ENCODE results near the gene CCR4.
"Not testable (repeated sequence)": the region's sequence is repeated elsewhere in the genome, so short reads cannot be mapped to it uniquely, and the experiment has no call there.

The CCR4 gene

DNA sequence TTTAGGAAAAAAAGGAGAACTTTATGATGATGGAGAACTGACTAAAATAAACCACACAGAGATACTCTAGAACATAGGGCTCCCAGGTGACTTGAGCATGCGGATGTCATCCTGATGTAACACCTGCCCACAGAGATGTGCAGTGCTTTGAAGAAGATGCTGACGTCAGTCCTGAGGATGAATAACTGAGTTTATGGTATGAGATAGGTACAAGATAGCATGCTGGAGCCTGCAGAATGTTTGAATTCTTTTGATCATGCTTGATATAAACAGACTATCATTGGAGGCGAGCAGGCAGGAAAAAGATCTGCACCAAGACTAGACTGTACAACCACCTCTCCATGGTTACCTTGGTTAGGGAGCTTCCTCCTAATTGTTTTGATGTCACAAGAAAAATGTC lies 12.4 kb downstream of the CCR4 start:
- Histone ChIP-seq H3K27me3 (replicated peaks; ENCODE audit: control insufficient read depth, insufficient read depth, low read length, poor library complexity, severe bottlenecking) (no peaks in the 10 kb centered on the region), H3K36me3 (ENCODE audit: control insufficient read depth, insufficient read depth, low read length) (no peaks in the 10 kb centered on the region), H3K4me1 (ENCODE audit: control insufficient read depth, insufficient read depth, low read length, poor library complexity, severe bottlenecking) (peaks cover 26% of the 10 kb centered on the region), H3K4me3 (ENCODE audit: insufficient read depth, low read depth, low read length, poor library complexity, severe bottlenecking) (no peak overlapping the region), H3K9me3 (ENCODE audit: control insufficient read depth, low read length) (peaks cover 6% of the 10 kb centered on the region), H3K27ac (ENCODE audit: insufficient read depth, low read length, poor library complexity, severe bottlenecking) (peak overlapping the region; percentile 49)
- DNase-seq: peak; percentile 32 to 55 (median 36)

DNA sequence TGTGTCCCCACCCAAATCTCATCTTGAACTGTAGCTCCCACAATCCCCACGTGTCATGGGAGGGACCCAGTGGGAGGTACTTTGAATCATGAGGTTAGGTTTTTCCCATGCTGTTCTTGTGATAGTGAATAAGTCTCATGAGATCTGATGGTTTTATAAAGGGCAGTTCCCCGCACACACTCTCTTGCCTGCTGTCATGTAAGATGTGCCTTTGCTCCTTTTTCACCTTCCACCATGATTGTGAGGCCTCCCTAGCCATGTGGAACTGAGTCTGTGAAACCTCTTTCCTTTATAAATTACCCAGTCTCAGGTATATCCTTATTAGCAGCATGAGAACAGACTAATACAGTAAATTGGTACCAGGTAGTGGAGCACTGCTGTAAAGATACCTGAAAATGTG lies 13.3 kb downstream of the CCR4 start:
- not testable (repeated sequence) for H3K4me3 ChIP-seq (ENCODE audit: insufficient read depth, low read depth, low read length, poor library complexity, severe bottlenecking); H3K27me3 ChIP-seq (replicated peaks; ENCODE audit: control insufficient read depth, insufficient read depth, low read length, poor library complexity, severe bottlenecking); H3K9me3 ChIP-seq (ENCODE audit: control insufficient read depth, low read length); H3K36me3 ChIP-seq (ENCODE audit: control insufficient read depth, insufficient read depth, low read length); DNase-seq
- H3K27ac ChIP-seq (ENCODE audit: insufficient read depth, low read length, poor library complexity, severe bottlenecking): peak overlapping the region; percentile 49
- peaks cover 24% of the 10 kb centered on the region for H3K4me1 ChIP-seq (ENCODE audit: control insufficient read depth, insufficient read depth, low read length, poor library complexity, severe bottlenecking)

DNA sequence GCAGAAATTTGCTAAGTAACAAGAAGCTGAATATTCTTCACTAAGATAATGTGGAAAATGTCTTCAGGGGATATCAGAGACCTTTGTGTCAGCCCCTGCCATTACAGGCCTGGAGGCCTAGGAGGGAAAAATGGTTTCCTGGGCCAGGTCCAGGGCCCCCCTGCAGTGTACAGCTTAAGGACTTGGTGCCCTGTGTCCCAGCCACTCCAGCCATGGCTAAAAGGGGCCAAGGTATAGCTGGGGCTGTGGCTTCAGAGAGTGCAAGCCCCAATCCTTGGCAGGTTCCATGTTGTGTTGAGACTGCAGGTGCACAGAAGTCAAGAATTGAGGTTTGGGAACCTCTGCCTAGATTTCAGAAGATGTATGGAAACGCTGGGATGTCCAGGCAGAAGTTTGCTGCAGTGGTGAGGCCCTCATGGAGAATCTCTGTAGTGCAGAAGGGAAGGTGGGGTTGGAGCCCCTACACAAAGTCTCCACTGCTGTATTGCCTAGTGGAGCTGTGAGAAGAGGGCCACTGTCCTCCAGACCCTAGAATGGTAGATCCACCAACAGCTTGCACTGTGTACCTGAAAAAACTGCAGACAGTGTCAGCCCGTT lies 14.3 kb downstream of the CCR4 start:
- H3K36me3 ChIP-seq (ENCODE audit: control insufficient read depth, insufficient read depth, low read length); H3K27ac ChIP-seq (ENCODE audit: insufficient read depth, low read length, poor library complexity, severe bottlenecking); H3K27me3 ChIP-seq (replicated peaks; ENCODE audit: control insufficient read depth, insufficient read depth, low read length, poor library complexity, severe bottlenecking); H3K4me3 ChIP-seq (ENCODE audit: insufficient read depth, low read depth, low read length, poor library complexity, severe bottlenecking); DNase-seq; H3K9me3 ChIP-seq (ENCODE audit: control insufficient read depth, low read length): not testable (repeated sequence)
- H3K4me1 ChIP-seq (ENCODE audit: control insufficient read depth, insufficient read depth, low read length, poor library complexity, severe bottlenecking): peaks cover 15% of the 10 kb centered on the region

DNA sequence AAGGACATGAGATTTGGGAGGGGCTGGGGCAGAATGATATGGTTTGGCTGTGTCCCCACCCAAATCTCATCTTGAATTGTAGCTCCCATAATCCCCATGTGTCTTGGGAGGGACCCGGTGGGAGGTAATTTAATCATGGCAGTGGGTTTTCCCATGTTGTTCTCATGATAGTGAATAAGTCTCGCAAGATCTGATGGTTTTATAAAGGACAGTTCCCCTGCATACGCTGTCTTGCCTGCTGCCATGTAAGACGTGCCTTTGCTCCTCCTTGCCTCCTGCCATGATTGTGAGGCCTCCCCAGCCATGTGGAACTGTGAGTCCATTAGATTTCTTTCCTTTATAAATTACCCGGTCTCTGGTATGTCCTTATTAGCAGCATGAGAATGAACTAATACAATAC lies 15.2 kb downstream of the CCR4 start:
- H3K27ac ChIP-seq (ENCODE audit: insufficient read depth, low read length, poor library complexity, severe bottlenecking); H3K36me3 ChIP-seq (ENCODE audit: control insufficient read depth, insufficient read depth, low read length); DNase-seq; H3K4me3 ChIP-seq (ENCODE audit: insufficient read depth, low read depth, low read length, poor library complexity, severe bottlenecking); H3K4me1 ChIP-seq (ENCODE audit: control insufficient read depth, insufficient read depth, low read length, poor library complexity, severe bottlenecking); H3K9me3 ChIP-seq (ENCODE audit: control insufficient read depth, low read length); H3K27me3 ChIP-seq (replicated peaks; ENCODE audit: control insufficient read depth, insufficient read depth, low read length, poor library complexity, severe bottlenecking): not testable (repeated sequence)

DNA sequence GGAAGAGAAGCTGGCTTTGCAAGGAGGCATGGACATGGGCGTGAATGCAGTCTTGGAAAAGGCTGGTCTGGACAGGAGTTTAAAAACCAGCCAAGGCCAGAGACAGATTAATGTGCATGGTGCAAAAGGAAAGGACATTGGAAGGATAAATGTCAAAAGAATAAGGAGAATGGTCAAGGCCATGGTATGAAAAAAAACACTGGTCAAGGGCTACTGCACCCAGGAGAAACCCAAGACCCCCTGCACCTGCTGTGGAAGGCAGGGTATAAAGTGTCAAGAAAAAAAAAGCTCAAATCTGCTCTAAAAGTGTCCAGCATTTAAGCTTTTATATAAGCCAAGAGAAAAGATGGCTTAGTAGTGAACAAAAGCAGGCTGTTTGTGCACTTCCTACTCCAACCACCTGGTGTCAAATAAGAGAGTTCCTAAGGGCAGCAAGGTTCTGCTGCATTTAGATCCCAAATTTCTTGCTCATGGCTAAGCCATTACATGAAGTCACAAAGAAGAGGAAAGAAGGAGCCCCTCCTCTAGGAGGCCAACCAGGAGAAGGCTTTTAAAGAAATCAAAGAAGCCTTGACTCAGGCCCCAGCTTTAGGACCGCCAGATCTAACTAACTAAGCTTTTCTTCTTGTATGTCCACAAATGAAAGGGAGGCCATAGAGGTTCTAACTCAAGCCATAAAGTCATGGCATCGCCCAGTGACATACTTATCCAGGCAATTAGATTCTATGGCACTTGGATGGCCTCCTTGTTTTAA lies 16.9 kb downstream of the CCR4 start:
- H3K4me3 ChIP-seq (ENCODE audit: insufficient read depth, low read depth, low read length, poor library complexity, severe bottlenecking): no peak overlapping the region
- no peaks in the 10 kb centered on the region for H3K36me3 ChIP-seq (ENCODE audit: control insufficient read depth, insufficient read depth, low read length)
- H3K9me3 ChIP-seq (ENCODE audit: control insufficient read depth, low read length): peaks cover 6% of the 10 kb centered on the region

DNA sequence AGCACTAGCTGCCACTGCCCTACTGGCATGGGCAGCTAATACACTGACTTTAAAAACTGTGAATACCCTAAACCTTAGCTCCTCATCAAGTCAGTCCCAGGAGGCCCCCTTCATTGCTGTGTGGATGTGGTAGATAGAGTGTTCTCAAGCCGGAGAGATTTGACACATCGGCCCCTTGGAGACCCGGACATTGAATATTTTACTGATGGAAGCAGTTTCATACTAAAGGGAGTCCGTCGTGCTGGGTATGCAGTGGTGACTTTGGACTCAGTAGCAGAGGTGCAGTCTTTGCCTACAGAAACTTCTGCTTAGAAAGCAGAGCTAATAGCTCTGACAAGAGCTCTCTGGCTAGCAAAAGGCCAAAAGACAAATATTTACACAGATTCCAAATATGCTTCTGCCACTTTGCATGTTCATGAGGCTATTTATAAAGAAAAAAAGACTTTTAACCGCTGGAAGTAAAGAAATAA lies 17.5 kb downstream of the CCR4 start:
- H3K9me3 ChIP-seq (ENCODE audit: control insufficient read depth, low read length): peaks cover 6% of the 10 kb centered on the region
- no peak overlapping the region for H3K4me3 ChIP-seq (ENCODE audit: insufficient read depth, low read depth, low read length, poor library complexity, severe bottlenecking)
- H3K4me1 ChIP-seq (ENCODE audit: control insufficient read depth, insufficient read depth, low read length, poor library complexity, severe bottlenecking): peaks cover 3% of the 10 kb centered on the region
- H3K27ac ChIP-seq (ENCODE audit: insufficient read depth, low read length, poor library complexity, severe bottlenecking): no peak overlapping the region
- H3K27me3 ChIP-seq (replicated peaks; ENCODE audit: control insufficient read depth, insufficient read depth, low read length, poor library complexity, severe bottlenecking): no peaks in the 10 kb centered on the region
- no peak for DNase-seq
- H3K36me3 ChIP-seq (ENCODE audit: control insufficient read depth, insufficient read depth, low read length): no peaks in the 10 kb centered on the region

More for the DNA sequence above, 16.9 kb downstream of the CCR4 start:
- Histone ChIP-seq H3K27ac (ENCODE audit: insufficient read depth, low read length, poor library complexity, severe bottlenecking) (no peak overlapping the region), H3K4me1 (ENCODE audit: control insufficient read depth, insufficient read depth, low read length, poor library complexity, severe bottlenecking) (peaks cover 3% of the 10 kb centered on the region), H3K27me3 (replicated peaks; ENCODE audit: control insufficient read depth, insufficient read depth, low read length, poor library complexity, severe bottlenecking) (no peaks in the 10 kb centered on the region)
- no peak for DNase-seq

DNA sequence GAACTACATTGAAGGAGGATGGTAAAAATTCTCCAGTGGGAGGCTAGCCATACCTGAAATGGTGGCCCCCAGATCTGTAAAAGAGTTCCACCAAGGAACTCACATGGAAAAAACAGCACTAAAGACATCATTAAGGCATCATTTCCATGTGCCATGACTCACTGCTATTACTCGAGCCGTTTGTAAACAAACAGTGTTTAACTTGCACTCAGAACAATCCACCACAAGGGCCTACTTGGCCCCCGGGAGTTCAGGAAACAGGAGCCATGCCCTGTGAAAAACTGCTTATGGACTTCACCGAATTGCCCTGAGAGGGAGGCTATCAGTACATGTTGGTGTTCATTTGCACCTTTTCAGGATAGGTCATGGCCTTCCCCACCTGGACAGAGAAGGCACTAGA lies 18.2 kb downstream of the CCR4 start:
- Histone ChIP-seq H3K27ac (ENCODE audit: insufficient read depth, low read length, poor library complexity, severe bottlenecking) (no peak overlapping the region), H3K36me3 (ENCODE audit: control insufficient read depth, insufficient read depth, low read length) (no peaks in the 10 kb centered on the region), H3K27me3 (replicated peaks; ENCODE audit: control insufficient read depth, insufficient read depth, low read length, poor library complexity, severe bottlenecking) (no peaks in the 10 kb centered on the region), H3K4me3 (ENCODE audit: insufficient read depth, low read depth, low read length, poor library complexity, severe bottlenecking) (no peak overlapping the region), H3K9me3 (ENCODE audit: control insufficient read depth, low read length) (peaks cover 6% of the 10 kb centered on the region), H3K4me1 (ENCODE audit: control insufficient read depth, insufficient read depth, low read length, poor library complexity, severe bottlenecking) (peaks cover 7% of the 10 kb centered on the region)
- DNase-seq: no peak

DNA sequence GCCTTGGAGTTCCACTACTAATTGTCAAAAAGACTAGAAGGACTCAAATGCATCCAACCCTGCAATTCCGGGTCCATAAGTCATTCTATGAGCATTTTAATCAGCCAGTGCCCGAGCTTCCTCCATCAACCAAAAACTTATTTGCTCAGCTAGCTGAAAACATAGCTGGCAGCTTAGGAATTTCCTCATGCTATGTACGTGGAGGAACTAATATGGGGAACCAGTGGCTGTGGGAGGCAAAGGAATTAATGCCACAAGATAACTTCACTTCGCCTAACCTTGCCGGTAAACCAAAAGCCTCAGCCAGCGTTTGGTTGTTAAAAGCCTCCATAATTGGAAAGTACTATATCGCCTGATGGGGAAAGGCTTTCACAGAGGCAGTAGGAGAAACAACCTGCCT lies 19.8 kb downstream of the CCR4 start:
- DNase-seq; H3K9me3 ChIP-seq (ENCODE audit: control insufficient read depth, low read length); H3K4me3 ChIP-seq (ENCODE audit: insufficient read depth, low read depth, low read length, poor library complexity, severe bottlenecking); H3K27me3 ChIP-seq (replicated peaks; ENCODE audit: control insufficient read depth, insufficient read depth, low read length, poor library complexity, severe bottlenecking); H3K27ac ChIP-seq (ENCODE audit: insufficient read depth, low read length, poor library complexity, severe bottlenecking); H3K36me3 ChIP-seq (ENCODE audit: control insufficient read depth, insufficient read depth, low read length): not testable (repeated sequence)
- H3K4me1 ChIP-seq (ENCODE audit: control insufficient read depth, insufficient read depth, low read length, poor library complexity, severe bottlenecking): peaks cover 18% of the 10 kb centered on the region

DNA sequence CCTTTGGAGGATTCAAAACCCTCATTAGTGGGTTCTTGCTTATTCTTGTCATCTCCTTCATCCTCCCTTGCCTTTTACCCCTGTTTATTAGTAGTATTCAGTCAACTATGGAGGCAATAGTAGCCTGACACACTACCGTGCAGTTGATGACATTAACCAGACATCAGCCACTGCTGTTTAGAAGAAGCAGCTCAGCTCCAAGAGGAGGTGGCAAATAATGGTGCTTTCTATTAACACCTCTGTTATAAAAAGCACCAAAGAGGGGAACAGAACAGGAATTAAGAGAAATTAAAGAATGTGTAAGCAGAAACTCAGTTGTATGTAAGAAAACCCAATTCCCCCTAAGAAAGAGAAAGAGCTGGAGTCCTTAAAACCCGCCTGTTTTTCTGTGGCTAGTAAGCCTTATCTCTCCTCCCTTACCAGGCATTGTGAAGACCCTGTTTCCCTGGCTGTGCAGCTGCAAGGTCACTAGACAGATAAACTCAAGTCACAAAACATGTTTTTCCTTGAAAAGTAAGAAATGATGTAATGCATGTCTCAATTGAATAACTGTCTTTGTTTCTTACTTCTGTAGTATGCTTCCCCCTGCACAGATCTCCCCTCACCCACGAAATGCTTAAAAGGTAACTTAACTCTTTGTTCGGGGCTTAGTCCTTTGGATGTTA lies 21.2 kb downstream of the CCR4 start:
- Histone ChIP-seq H3K36me3 (ENCODE audit: control insufficient read depth, insufficient read depth, low read length) (no peaks in the 10 kb centered on the region), H3K4me1 (ENCODE audit: control insufficient read depth, insufficient read depth, low read length, poor library complexity, severe bottlenecking) (peaks cover 20% of the 10 kb centered on the region), H3K27me3 (replicated peaks; ENCODE audit: control insufficient read depth, insufficient read depth, low read length, poor library complexity, severe bottlenecking) (no peaks in the 10 kb centered on the region), H3K27ac (ENCODE audit: insufficient read depth, low read length, poor library complexity, severe bottlenecking) (no peak overlapping the region), H3K9me3 (ENCODE audit: control insufficient read depth, low read length) (no peaks in the 10 kb centered on the region), H3K4me3 (ENCODE audit: insufficient read depth, low read depth, low read length, poor library complexity, severe bottlenecking) (no peak overlapping the region)
- DNase-seq: no peak

DNA sequence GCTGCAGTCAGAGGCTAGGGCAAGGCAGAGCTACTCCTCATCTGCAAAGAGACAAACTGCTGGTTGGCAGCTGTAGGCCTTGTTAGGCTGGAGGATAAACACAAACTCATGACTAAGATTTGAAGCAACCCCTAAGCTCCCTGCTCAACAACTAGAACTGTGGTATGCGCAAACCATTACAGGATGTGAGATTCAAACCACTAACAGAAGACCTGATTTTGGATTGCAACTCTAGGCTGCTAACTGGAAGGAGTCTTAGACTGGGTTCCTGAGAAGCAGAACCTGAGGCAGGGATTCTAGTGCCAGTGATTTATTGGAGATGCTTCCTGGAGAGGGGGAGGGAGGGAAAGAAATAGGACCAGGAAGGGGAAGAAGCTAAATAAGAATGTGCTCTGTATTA lies 22.5 kb downstream of the CCR4 start:
- H3K36me3 ChIP-seq (ENCODE audit: control insufficient read depth, insufficient read depth, low read length): no peaks in the 10 kb centered on the region
- H3K27me3 ChIP-seq (replicated peaks; ENCODE audit: control insufficient read depth, insufficient read depth, low read length, poor library complexity, severe bottlenecking): no peaks in the 10 kb centered on the region
- no peak for DNase-seq
- H3K9me3 ChIP-seq (ENCODE audit: control insufficient read depth, low read length): no peaks in the 10 kb centered on the region
- no peak overlapping the region for H3K27ac ChIP-seq (ENCODE audit: insufficient read depth, low read length, poor library complexity, severe bottlenecking)
- peaks cover 20% of the 10 kb centered on the region for H3K4me1 ChIP-seq (ENCODE audit: control insufficient read depth, insufficient read depth, low read length, poor library complexity, severe bottlenecking)
- H3K4me3 ChIP-seq (ENCODE audit: insufficient read depth, low read depth, low read length, poor library complexity, severe bottlenecking): no peak overlapping the region

All from effector memory CD4-positive, alpha-beta T cell (primary cell).